WTC11 (cell line): ENCODE measurements around the gene MAN2B1. TPM values are rescaled to one million over a fixed set of nuclear protein-coding genes. Genes with fewer than 3 reads are reported as not detected.

Experiments
- ATAC-seq: fragments of 200-7000 bp; cut with Tn5 transposase; 2 replicates; pipeline ENCODE4 v1.10.0; 2021; ENCODE audit warnings: mild to moderate bottlenecking, moderate library complexity
- CTCF ChIA-PET: fragments of 300-600 bp; sonication (Branson Sonifier 250); formaldehyde crosslinking; loops from one replicate; lab custom pipeline; 2021; ENCODE audit warnings: antibody characterized with exemption; lab: Charles Lee
- POLR2A ChIA-PET: fragments of 350-600 bp; sonication (Branson Sonifier 250); formaldehyde crosslinking; loops from one replicate; lab custom pipeline; 2021; ENCODE audit warnings: antibody characterized with exemption; lab: Charles Lee
- DNase-seq: peaks from one replicate; pipeline ENCODE4 v3.0.0; 2021; ENCODE audit warnings: low spot score
- H3K27ac Mint-ChIP-seq: 2 replicates; pipeline ENCODE4 v1.8.0; 2021; ENCODE audit warnings: mixed read lengths
- H3K27me3 Mint-ChIP-seq: 2 replicates; pipeline ENCODE4 v1.8.0; 2021; ENCODE audit warnings: low read depth, mild to moderate bottlenecking, moderate library complexity, mixed read lengths
- H3K36me3 Mint-ChIP-seq: 2 replicates; pipeline ENCODE4 v1.8.0; 2021; ENCODE audit warnings: mixed read lengths
- H3K4me1 Mint-ChIP-seq: 2 replicates; pipeline ENCODE4 v1.8.0; 2022; ENCODE audit warnings: mixed read lengths
- H3K4me3 Mint-ChIP-seq: 2 replicates; pipeline ENCODE4 v1.8.0; 2021; ENCODE audit warnings: mild to moderate bottlenecking, moderate library complexity, mixed read lengths
- H3K9me3 Mint-ChIP-seq: 2 replicates; pipeline ENCODE4 v1.8.0; 2021; ENCODE audit warnings: mixed read lengths
- AR ChIP-seq: fragments of 250-450 bp; sonication (Bioruptor Pico); IDR thresholded peaks from 2 replicates; pipeline ENCODE4 v1.9.0; 2021; ENCODE audit warnings: mild to moderate bottlenecking
- ATF1 ChIP-seq: sonication (generic); formaldehyde crosslinking; IDR thresholded peaks from 2 replicates; pipeline ENCODE4 v1.8.1; 2023; ENCODE audit warnings: mild to moderate bottlenecking, moderate library complexity, missing genetic modification reagents
- CDX4 ChIP-seq: fragments of 250-450 bp; sonication (Bioruptor Pico); IDR thresholded peaks from 2 replicates; pipeline ENCODE4 v1.9.0; 2021; ENCODE audit warnings: moderate library complexity, mild to moderate bottlenecking, inconsistent platforms, borderline replicate concordance
- CREB1 ChIP-seq: sonication (generic); formaldehyde crosslinking; IDR thresholded peaks from 2 replicates; pipeline ENCODE4 v1.8.0; 2023; ENCODE audit warnings: mild to moderate bottlenecking, missing genetic modification reagents
- CREM ChIP-seq: sonication (generic); formaldehyde crosslinking; IDR thresholded peaks from 2 replicates; pipeline ENCODE4 v1.8.1; 2022; ENCODE audit warnings: mild to moderate bottlenecking, missing genetic modification reagents, moderate library complexity
- E2F1 ChIP-seq: sonication (generic); formaldehyde crosslinking; IDR thresholded peaks from 2 replicates; pipeline ENCODE4 v1.8.0; 2022; ENCODE audit warnings: mild to moderate bottlenecking, missing genetic modification reagents
- ESRRA ChIP-seq: sonication (generic); formaldehyde crosslinking; IDR thresholded peaks from 2 replicates; pipeline ENCODE4 v1.8.1; 2022; ENCODE audit warnings: mild to moderate bottlenecking, missing genetic modification reagents, borderline replicate concordance
- FOXP1 ChIP-seq: sonication (generic); formaldehyde crosslinking; IDR thresholded peaks from 2 replicates; pipeline ENCODE4 v1.8.0; 2022; ENCODE audit warnings: missing genetic modification reagents, mild to moderate bottlenecking, moderate library complexity, borderline replicate concordance
- IRF1 ChIP-seq: sonication (generic); formaldehyde crosslinking; IDR thresholded peaks from 2 replicates; pipeline ENCODE4 v1.8.0; 2023; ENCODE audit warnings: missing genetic modification reagents
- JAZF1 ChIP-seq: fragments of 250-450 bp; sonication (Bioruptor Pico); IDR thresholded peaks from 2 replicates; pipeline ENCODE4 v1.9.0; 2021; ENCODE audit warnings: moderate library complexity, mild to moderate bottlenecking, inconsistent platforms
- JUN ChIP-seq: sonication (generic); formaldehyde crosslinking; IDR thresholded peaks from 2 replicates; pipeline ENCODE4 v1.8.0; 2023; ENCODE audit warnings: mild to moderate bottlenecking, missing genetic modification reagents
- KAT7 ChIP-seq: sonication (generic); formaldehyde crosslinking; IDR thresholded peaks from 2 replicates; pipeline ENCODE4 v1.8.1; 2023; ENCODE audit warnings: missing genetic modification reagents, mild to moderate bottlenecking, borderline replicate concordance
- MAX ChIP-seq: sonication (generic); formaldehyde crosslinking; IDR thresholded peaks from 2 replicates; pipeline ENCODE4 v1.8.0; 2022; ENCODE audit warnings: mild to moderate bottlenecking, missing genetic modification reagents
- MXD4 ChIP-seq: fragments of 250-450 bp; sonication (Bioruptor Pico); IDR thresholded peaks from 2 replicates; pipeline ENCODE4 v1.8.0; 2021; ENCODE audit warnings: mild to moderate bottlenecking, moderate library complexity, borderline replicate concordance
- MYBL2 ChIP-seq: sonication (generic); formaldehyde crosslinking; IDR thresholded peaks from 2 replicates; pipeline ENCODE4 v1.8.1; 2023; ENCODE audit warnings: mild to moderate bottlenecking, moderate library complexity, missing genetic modification reagents
- OVOL2 ChIP-seq: fragments of 250-450 bp; sonication (Bioruptor Pico); IDR thresholded peaks from 2 replicates; pipeline ENCODE4 v1.9.0; 2021; ENCODE audit warnings: mild to moderate bottlenecking, borderline replicate concordance
- RELA ChIP-seq: sonication (generic); formaldehyde crosslinking; IDR thresholded peaks from 2 replicates; pipeline ENCODE4 v1.8.1; 2022; ENCODE audit warnings: missing genetic modification reagents, mild to moderate bottlenecking, borderline replicate concordance
- TEAD1 ChIP-seq: sonication (generic); formaldehyde crosslinking; IDR thresholded peaks from 2 replicates; pipeline ENCODE4 v1.8.0; 2022; ENCODE audit warnings: mild to moderate bottlenecking, missing genetic modification reagents
- TEAD4 ChIP-seq: sonication (generic); formaldehyde crosslinking; IDR thresholded peaks from 2 replicates; pipeline ENCODE4 v1.8.0; 2022; ENCODE audit warnings: mild to moderate bottlenecking, missing genetic modification reagents
- ZNF138 ChIP-seq: sonication (generic); formaldehyde crosslinking; conservative IDR thresholded peaks from 2 replicates; pipeline ENCODE4 v1.8.1; 2022; ENCODE audit warnings: mild to moderate bottlenecking, moderate library complexity, missing genetic modification reagents
- total RNA-seq: library from RNA; stranded (reverse); gene quantifications from 3 replicates; pipeline ENCODE4 v1.2.3, GENCODE V29; 2021
- TF ChIP-seq, protein P1 (sequence below): sonication (generic); formaldehyde crosslinking; conservative IDR thresholded peaks from 2 replicates; pipeline ENCODE4 v1.8.1; 2022; ENCODE audit warnings: mild to moderate bottlenecking, missing genetic modification reagents
- TF ChIP-seq, protein P2 (sequence below): sonication (generic); formaldehyde crosslinking; IDR thresholded peaks from 2 replicates; pipeline ENCODE4 v1.8.1; 2023; ENCODE audit warnings: mild to moderate bottlenecking, missing genetic modification reagents
- TF ChIP-seq, protein P3 (sequence below): fragments of 250-450 bp; sonication (Bioruptor Pico); conservative IDR thresholded peaks from 2 replicates; pipeline ENCODE4 v1.9.0; 2021; ENCODE audit warnings: mild to moderate bottlenecking
- TF ChIP-seq, protein P4 (sequence below): fragments of 200-600 bp; IDR thresholded peaks from 2 replicates; pipeline ENCODE4 v1.8.0; 2022; ENCODE audit warnings: antibody characterized with exemption

MAN2B1 gene
- total RNA-seq, 1 experiment from 2014 or later: 73.4 TPM

GRCh38 chr19:12695096-12695495 is 28.6 kb upstream of the MAN2B1 start:
- H3K9me3 Mint-ChIP-seq: no peaks in the 10 kb centered on the region
- H3K27me3 Mint-ChIP-seq: no peaks in the 10 kb centered on the region
- ChIA-PET POLR2A (no interaction called here), CTCF (interaction anchor here (0.6 to 0.9 kb wide), 2 partner anchors 23 to 63 kb away, joined by 3 read pairs; no protein-coding TSS in a partner anchor)
- peak overlapping the region; percentile 90 for H3K4me3 Mint-ChIP-seq
- H3K4me1 Mint-ChIP-seq: peaks cover 3% of the 10 kb centered on the region
- H3K27ac Mint-ChIP-seq: no peak overlapping the region
- TF ChIP-seq JAZF1 (CRISPR knock-in tag) (no peak), RELA (CRISPR knock-in tag) (no peak), TEAD4 (no peak), JUN (CRISPR knock-in tag) (no peak), CDX4 (CRISPR knock-in tag) (no peak), CREB1 (CRISPR knock-in tag) (no peak), ZNF138 (CRISPR knock-in tag) (no peak), MYBL2 (CRISPR knock-in tag) (no peak), ESRRA (no peak), MAX (CRISPR knock-in tag) (no peak), TEAD1 (CRISPR knock-in tag) (no peak), CREM (CRISPR knock-in tag) (no peak), MXD4 (CRISPR knock-in tag) (no peak), ATF1 (no peak), AR (CRISPR knock-in tag) (no peak)
- TF ChIP-seq, protein P1, sequence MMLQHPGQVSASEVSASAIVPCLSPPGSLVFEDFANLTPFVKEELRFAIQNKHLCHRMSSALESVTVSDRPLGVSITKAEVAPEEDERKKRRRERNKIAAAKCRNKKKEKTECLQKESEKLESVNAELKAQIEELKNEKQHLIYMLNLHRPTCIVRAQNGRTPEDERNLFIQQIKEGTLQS: no peak
- TF ChIP-seq, protein P2, sequence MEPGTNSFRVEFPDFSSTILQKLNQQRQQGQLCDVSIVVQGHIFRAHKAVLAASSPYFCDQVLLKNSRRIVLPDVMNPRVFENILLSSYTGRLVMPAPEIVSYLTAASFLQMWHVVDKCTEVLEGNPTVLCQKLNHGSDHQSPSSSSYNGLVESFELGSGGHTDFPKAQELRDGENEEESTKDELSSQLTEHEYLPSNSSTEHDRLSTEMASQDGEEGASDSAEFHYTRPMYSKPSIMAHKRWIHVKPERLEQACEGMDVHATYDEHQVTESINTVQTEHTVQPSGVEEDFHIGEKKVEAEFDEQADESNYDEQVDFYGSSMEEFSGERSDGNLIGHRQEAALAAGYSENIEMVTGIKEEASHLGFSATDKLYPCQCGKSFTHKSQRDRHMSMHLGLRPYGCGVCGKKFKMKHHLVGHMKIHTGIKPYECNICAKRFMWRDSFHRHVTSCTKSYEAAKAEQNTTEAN: no peak
- H3K36me3 Mint-ChIP-seq: peaks cover 8% of the 10 kb centered on the region; the same call in 1 of the 2 replicates
- ATAC-seq (no peak), DNase-seq (no peak)

DNA sequence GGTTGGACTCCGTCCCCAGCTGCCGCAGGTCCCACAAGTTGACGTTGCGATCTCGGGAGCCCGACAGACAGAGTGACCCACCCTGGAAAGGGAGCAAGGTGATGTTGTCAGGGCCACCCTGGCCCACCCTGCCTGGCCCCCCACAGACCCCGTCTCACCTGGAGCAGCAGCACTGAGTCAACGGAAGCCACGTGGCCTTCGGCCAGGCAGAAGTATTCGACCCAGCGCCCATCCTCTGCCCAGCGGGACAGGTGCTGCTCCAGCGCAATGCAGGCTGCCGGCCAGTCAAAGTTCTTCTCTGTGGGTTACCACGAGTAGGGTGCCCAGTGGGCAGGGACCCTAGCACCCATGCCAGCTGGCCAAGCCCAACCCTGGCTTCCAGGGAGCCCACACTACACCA is 28.1 kb upstream of the MAN2B1 start:
- no peaks in the 10 kb centered on the region for H3K27me3 Mint-ChIP-seq
- H3K27ac Mint-ChIP-seq: no peak overlapping the region
- ChIA-PET CTCF (no interaction called here), POLR2A (no interaction called here)
- peaks cover 7% of the 10 kb centered on the region; the same call in 1 of the 2 replicates for H3K36me3 Mint-ChIP-seq
- H3K9me3 Mint-ChIP-seq: no peaks in the 10 kb centered on the region
- ATAC-seq (no peak), DNase-seq (no peak)
- H3K4me1 Mint-ChIP-seq: peaks cover 3% of the 10 kb centered on the region
- no peak overlapping the region for H3K4me3 Mint-ChIP-seq
- TF ChIP-seq, protein P3, sequence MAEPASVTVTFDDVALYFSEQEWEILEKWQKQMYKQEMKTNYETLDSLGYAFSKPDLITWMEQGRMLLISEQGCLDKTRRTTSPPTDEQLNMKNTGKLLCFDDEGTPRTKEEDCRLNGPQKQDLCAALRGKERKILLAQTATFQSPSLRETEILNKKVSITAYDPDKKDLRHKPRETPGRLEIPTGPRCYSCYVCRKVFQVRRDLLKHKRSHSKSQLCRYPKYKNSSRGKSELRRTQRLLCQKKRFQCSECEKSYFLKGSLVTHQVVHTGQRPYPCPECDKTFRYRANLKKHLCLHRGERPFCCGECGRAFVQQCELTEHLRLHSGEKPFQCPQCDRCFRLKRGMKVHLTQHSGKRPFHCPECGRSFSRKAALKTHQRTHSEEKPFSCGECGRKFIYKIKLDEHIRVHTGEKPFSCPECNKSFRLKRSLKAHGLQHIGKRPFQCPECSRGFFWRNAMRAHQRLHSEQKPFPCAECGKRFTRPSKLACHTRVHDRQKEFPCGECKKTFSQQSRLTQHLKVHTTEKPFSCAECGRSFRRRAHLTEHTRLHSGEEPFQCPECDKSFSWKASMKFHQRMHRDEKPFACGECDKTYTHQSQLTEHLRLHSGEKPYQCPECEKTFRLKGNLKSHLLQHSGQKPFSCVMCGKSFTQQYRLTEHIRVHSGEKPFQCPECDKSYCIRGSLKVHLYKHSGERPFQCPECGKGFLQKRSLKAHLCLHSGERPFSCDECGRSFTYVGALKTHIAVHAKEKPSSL (CRISPR knock-in tag): no peak
- TF ChIP-seq IRF1 (CRISPR knock-in tag): no peak
- TF ChIP-seq OVOL2: no peak
- no peak for TF ChIP-seq KAT7 (CRISPR knock-in tag)
- no peak for TF ChIP-seq FOXP1 (CRISPR knock-in tag)
- no peak for TF ChIP-seq E2F1 (CRISPR knock-in tag)
- TF ChIP-seq, protein P4, sequence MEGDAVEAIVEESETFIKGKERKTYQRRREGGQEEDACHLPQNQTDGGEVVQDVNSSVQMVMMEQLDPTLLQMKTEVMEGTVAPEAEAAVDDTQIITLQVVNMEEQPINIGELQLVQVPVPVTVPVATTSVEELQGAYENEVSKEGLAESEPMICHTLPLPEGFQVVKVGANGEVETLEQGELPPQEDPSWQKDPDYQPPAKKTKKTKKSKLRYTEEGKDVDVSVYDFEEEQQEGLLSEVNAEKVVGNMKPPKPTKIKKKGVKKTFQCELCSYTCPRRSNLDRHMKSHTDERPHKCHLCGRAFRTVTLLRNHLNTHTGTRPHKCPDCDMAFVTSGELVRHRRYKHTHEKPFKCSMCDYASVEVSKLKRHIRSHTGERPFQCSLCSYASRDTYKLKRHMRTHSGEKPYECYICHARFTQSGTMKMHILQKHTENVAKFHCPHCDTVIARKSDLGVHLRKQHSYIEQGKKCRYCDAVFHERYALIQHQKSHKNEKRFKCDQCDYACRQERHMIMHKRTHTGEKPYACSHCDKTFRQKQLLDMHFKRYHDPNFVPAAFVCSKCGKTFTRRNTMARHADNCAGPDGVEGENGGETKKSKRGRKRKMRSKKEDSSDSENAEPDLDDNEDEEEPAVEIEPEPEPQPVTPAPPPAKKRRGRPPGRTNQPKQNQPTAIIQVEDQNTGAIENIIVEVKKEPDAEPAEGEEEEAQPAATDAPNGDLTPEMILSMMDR: no peak
